Left ventricle myocardium superior (tissue), 1 donor: ENCODE measurements around the gene DAP. TPM values are rescaled to one million over a fixed set of nuclear protein-coding genes. Genes with fewer than 3 reads are reported as not detected.
"Not testable (repeated sequence)": the region's sequence is repeated elsewhere in the genome, so short reads cannot be mapped to it uniquely, and the experiment has no call there.

ENCODE experiments used
- ATAC-seq: fragments of 200-7000 bp; cut with Tn5 transposase; one replicate; pipeline ENCODE4 v1.9.1; 2020; ENCODE audit warnings: mild to moderate bottlenecking, moderate library complexity
- DNase-seq: peaks from one replicate; pipeline ENCODE4 v3.0.0-alpha.2; 2020
- intact Hi-C: fragments of 100-400 bp; cut with micrococcal nuclease; formaldehyde crosslinking; loops from one replicate; pipeline ENCODE4 v1.11.0; 2022
- total RNA-seq: library from RNA; stranded (reverse); fragmentation: NEBNext Ultra II Directional; extraction: Animal tissue kit (Norgen Biotek cat#: 25700); gene quantifications from one replicate; pipeline ENCODE4 v1.2.1, GENCODE V29; 2021
- donor health status: DM: no; HTN: yes; CAD: no; lungs with severe emphysema.

Gene DAP
- total RNA-seq, 1 donor from 2014 or later = 16.9 TPM

DNA sequence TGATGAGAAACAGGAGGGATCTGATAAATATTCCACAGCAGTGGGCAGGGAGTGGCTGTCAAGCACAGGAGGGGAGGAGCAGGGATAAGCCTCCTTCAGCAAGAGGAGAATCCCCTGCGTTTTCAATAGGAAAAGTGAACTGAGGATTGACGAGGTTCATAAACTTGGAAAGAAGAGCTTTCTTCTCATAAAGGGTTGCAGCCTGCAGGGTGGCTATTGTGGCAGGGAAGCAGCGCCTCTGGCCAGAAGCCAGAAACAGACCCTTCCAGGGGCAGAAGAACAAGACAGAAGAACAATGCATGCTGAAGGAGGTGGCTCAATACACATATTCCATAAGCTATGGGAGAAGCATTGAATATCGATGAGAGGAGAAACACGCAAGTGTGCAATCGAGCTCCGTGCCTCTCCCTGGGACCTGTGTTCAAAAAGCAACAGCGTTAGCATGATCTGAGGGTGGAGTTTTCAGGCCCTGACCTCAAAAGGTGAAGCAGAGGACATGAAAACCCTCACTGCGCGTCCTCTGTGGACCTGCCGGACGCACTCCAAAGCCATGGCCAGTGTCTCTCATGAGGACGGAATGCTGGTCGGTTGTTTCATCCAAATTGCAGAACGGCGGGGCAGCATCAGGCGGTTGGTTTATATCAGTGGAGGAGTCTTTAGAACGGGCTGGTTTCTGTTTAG, 129.6 kb downstream of the DAP start:
- DNase-seq (no peak), ATAC-seq (no peak)
- intact Hi-C loops = no loop called here

DNA sequence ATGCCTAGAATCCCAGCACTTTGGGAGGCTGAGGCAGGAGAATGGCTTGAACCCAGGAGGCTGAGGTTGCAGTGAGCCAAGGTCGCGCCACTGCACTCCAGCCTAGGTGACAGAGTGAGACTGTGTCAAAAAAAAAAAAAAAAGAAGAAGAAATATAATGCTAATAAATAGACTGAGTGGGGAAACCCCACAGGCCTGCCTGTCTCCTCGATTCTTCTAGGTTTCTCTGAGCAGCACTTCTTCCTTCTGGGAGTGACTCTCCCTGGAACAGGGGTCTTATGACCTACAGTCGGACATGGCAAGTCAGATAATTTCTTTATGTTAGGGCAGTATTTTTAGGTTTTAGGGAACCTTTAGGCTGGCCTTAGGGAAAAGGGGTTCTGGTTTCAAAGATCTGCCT, 130.3 kb downstream of the DAP start:
- DNase-seq, intact Hi-C loops, ATAC-seq: not testable (repeated sequence)

DNA sequence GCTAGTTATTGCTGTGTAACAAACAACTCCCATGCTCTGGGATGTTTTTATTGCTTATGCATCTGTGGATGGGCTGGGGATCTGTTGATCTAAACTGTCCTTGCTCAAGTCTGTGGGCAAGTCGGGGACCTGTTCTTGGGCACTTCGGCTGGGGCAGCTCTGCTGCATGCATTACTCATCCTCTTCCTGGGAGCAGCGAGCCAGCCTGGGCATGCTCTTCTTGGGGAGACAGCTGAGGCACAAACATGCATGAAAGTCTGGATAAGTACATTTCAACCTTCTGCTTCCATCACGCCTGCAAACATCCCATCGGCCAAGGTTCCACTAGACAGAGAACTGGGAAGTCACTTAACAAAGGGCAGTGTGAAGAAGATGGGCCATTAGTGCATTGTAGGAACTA, 130.9 kb downstream of the DAP start:
- intact Hi-C loops = no loop called here
- no peak for DNase-seq
- ATAC-seq = no peak

DNA sequence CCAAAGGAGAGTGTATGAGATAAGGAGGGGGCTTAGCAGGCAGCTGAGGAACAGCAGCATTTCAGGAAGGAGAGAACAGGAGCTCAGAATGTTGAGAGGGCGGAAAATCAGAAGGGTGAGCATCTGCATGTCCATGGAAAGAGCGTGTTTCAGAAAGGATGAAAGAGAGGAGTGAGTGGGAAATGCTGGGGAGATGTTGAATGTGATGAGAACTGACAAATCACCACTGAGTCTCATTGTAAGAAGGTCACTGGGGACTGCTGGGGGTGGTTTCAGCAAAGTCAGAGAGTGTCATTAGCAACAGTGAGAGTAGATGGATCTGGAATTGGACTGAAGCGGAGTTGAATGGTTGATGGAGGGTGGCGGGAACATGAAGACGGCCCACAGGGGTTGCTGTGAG, 131.4 kb downstream of the DAP start:
- no peak for DNase-seq
- ATAC-seq = no peak
- intact Hi-C loops = loop anchor here (2.0 kb wide), 1 partner anchor 177 kb away; no protein-coding TSS in a partner anchor

Other genes starting within 250 kb of the DAP start
- gene ANKRD33B, start 197.2 kb downstream of the DAP start, total RNA-seq = 6.7 TPM